HG03064 (cell line): ENCODE results near the gene HCN1.
"Not testable (repeated sequence)": the region's sequence is repeated elsewhere in the genome, so short reads cannot be mapped to it uniquely, and the experiment has no call there.

Experiments
- ATAC-seq: cut with Tn5 transposase; IDR thresholded peaks from one replicate; pipeline ENCODE4 v1.9.1; 2021; ENCODE audit warnings: low read depth; ENCODE audit not compliant: unreplicated experiment

HCN1 gene

GRCh38 chr5:45622365-45622764 is 73.8 kb downstream of the HCN1 start:
- ATAC-seq: no peak

GRCh38 chr5:45617859-45618416 is 78.2 kb downstream of the HCN1 start:
- no peak for ATAC-seq

GRCh38 chr5:45609661-45610060 is 86.5 kb downstream of the HCN1 start:
- no peak for ATAC-seq

DNA sequence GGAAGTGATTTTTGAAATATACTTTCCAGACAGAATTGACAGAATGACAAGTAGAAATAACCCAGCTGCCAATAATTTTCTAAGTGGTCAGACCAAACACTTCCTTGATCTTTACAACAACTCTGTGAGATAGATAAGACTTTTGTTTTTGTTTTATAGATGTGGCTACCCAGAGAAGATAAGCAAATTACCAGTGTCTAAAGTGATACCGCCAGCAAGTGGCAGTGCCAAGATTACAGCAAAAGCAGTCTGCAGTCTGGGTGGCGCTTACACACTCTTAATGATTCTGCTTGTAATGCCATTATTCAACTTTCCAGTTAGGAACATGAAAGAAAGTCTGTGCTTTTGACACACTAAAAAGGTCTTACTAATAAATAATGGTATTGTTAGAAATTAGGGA is 92.1 kb downstream of the HCN1 start:
- ATAC-seq: no peak

GRCh38 chr5:45601424-45601823 is 94.8 kb downstream of the HCN1 start:
- ATAC-seq: no peak

DNA sequence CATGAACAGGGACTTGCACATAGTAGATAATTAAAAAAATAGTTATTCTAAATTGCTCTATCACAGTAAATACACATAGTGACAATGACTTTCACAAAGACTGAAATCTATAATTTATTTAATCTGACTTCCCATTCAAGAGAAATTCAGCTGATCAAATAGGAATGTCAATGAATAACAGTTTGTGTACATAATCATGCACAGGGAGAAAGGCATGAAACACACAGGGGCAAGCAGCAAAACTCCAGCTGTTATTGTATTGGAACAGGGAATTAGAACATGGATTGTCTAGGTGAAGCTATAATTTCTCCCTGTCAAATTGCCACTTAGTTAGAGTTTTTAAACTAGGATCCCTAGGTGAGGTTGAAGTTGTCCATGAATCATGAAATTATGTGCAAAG is 99.9 kb downstream of the HCN1 start:
- no peak for ATAC-seq

- not testable (repeated sequence) for ATAC-seq
These were observed 110.2 kb downstream of the HCN1 start for GRCh38 chr5:45586001-45586400.

DNA sequence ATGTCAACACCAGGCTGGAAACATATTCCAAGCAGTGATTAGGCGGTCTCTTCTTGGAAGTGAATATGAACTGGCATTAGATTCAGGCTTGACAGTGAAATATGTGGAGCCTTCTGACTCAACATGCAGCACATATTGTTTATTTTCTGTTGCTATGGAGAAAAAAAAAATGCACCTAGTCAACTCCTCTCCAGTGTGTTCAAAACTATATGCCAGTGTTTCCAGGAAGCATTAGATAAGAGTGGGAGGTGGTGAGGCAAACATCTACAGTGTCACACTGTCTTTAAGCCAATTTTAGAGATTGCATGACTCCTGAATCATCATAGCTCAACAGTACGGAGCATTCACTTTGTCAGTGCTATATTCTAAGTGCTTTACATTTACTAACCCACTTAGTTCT is 117.9 kb downstream of the HCN1 start:
- no peak for ATAC-seq

DNA sequence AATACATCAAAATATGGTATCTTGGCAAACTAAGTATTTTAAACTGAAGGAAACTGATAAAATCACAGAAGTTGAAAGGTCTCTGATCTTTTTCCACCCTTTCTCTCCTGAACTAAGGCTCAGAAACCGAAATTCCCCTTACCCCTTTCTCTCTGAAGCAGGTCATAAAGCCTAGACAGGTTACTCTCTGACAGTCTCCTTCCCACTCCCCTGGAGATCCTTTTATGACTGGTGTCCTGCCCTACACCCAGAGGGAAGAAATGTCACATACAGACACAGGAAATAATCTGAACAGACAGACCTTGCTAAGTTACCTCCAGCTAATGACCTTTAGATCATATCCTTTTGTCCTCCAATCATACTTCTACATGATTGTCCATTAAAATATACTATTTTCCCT is 127.4 kb downstream of the HCN1 start:
- no peak for ATAC-seq

- no peak for ATAC-seq
These were observed 153.8 kb downstream of the HCN1 start for GRCh38 chr5:45542421-45542820.

GRCh38 chr5:45533663-45534062 is 162.5 kb downstream of the HCN1 start:
- no peak for ATAC-seq

GRCh38 chr5:45532826-45533624 is 163.2 kb downstream of the HCN1 start:
- no peak for ATAC-seq

GRCh38 chr5:45521067-45521466 is 175.1 kb downstream of the HCN1 start:
- no peak for ATAC-seq

GRCh38 chr5:45512521-45512920 is 183.7 kb downstream of the HCN1 start:
- no peak for ATAC-seq

DNA sequence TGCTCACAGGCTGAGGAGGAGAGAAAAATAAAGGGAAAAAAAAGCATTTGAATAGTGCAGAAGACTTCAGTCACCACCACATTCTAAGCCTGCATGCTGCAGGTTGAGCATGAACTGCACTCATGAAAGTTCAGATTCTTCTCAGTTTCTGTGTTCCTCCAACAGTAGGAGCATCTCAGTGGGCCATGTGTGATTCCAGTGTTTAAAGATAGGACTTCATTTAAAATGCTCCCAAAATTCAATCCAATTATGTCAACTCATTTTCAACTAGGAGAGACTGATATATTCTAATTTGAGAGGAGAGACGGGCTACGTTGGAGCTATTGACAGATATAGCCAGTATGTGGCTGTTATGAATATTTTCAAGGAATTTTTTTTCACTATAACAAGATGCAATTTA is 186.8 kb downstream of the HCN1 start:
- ATAC-seq: no peak

- ATAC-seq: no peak
These were observed 188.0 kb downstream of the HCN1 start for GRCh38 chr5:45508135-45508534.

DNA sequence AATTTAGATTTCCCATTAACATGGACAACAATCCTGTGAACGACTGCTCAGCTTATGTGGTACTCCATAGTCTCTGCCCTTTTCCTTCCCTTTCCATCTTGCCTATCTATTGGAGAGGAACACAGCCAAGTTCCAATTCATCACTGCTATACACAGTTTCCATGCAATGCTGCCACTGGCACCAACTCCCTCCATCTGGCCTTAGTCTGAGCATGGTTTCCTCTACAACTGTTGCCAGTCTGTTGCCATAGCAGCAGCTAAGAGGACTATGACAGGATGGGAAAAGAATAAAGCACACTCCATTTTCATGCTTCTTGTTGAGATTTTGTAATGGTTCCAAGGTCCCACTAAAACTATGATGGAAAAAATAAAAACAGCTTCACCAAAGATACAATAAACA is 189.0 kb downstream of the HCN1 start:
- ATAC-seq: no peak

DNA sequence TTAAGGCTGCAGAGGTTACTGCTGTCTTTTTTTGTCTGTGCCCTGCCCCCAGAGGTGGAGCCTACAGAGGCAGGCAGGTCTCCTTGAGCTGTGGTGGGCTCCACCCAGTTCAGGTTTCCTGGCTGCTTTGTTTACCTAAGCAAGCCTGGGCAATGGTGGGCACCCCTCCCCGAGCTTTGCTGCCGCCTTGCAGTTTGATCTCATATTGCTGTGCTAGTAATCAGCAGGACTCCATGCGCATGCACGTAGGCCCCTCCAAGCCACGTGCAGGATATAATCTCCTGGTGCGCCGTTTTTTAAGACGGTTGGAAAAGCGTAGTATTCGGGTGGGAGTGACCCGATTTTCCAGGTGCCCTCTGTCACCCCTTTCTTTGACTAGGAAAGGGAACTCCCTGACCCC is 197.2 kb downstream of the HCN1 start:
- ATAC-seq: not testable (repeated sequence)

- no peak for ATAC-seq
These were observed 204.8 kb downstream of the HCN1 start for GRCh38 chr5:45491368-45491767.

DNA sequence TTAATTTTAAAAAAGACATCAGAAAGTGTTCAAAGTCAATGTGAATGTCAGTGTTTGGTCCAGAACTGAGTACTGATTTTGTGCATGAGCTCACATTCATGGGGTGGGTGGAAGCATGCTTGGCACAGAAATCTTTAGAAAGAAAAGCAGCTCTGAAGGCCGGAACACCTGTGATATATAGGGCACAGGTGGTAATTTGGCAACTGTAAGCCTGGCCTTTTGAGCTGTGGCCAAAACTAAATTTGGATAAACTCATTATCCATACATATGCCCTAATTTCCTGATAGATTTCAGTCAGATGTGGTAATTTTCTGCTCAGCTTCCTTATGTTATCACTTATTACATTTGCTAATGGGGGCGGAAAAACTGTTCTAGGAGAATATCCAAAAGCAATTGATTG is 211.4 kb downstream of the HCN1 start:
- no peak for ATAC-seq

- ATAC-seq: no peak
These were observed 242.1 kb downstream of the HCN1 start for GRCh38 chr5:45454114-45454513.

DNA sequence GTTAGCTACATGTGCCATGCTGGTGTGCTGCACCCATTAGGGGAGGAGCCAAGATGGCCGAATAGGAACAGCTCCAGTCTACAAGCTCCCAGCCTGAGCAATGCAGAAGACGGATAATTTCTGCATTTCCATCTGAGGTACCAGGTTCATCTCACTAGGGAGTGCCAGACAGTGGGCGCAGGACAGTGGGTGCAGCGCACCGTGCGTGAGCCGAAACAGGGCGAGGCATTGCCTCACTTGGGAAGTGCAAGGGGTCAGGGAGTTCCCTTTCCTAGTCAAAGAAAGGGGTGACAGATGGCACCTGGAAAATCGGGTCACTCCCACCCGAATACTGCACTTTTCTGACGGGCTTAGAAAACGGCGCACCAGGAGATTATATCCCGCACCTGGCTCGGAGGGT is 251.3 kb downstream of the HCN1 start:
- not testable (repeated sequence) for ATAC-seq
